C4-2B (cell line): ENCODE data around the gene CAST.

ENCODE experiments used
- H3K27ac ChIP-seq: fragments of 450-650 bp; 2 replicates; pipeline ENCODE4 v1.5.1; 2017
- ZFX ChIP-seq: fragments of 450-650 bp; IDR thresholded peaks from 2 replicates; pipeline ENCODE4 v1.6.1; 2017
- TF ChIP-seq, protein P1 (sequence below): fragments of 450-650 bp; conservative IDR thresholded peaks from 2 replicates; pipeline ENCODE4 v1.5.1; 2017; ENCODE audit warnings: mild to moderate bottlenecking

CAST gene

GRCh38 chr5:96768708-96769251 is 106.6 kb downstream of the CAST start:
- TF ChIP-seq ZFX: no peak
- TF ChIP-seq, protein P1, sequence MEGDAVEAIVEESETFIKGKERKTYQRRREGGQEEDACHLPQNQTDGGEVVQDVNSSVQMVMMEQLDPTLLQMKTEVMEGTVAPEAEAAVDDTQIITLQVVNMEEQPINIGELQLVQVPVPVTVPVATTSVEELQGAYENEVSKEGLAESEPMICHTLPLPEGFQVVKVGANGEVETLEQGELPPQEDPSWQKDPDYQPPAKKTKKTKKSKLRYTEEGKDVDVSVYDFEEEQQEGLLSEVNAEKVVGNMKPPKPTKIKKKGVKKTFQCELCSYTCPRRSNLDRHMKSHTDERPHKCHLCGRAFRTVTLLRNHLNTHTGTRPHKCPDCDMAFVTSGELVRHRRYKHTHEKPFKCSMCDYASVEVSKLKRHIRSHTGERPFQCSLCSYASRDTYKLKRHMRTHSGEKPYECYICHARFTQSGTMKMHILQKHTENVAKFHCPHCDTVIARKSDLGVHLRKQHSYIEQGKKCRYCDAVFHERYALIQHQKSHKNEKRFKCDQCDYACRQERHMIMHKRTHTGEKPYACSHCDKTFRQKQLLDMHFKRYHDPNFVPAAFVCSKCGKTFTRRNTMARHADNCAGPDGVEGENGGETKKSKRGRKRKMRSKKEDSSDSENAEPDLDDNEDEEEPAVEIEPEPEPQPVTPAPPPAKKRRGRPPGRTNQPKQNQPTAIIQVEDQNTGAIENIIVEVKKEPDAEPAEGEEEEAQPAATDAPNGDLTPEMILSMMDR: no peak
- no peak overlapping the region for H3K27ac ChIP-seq

DNA sequence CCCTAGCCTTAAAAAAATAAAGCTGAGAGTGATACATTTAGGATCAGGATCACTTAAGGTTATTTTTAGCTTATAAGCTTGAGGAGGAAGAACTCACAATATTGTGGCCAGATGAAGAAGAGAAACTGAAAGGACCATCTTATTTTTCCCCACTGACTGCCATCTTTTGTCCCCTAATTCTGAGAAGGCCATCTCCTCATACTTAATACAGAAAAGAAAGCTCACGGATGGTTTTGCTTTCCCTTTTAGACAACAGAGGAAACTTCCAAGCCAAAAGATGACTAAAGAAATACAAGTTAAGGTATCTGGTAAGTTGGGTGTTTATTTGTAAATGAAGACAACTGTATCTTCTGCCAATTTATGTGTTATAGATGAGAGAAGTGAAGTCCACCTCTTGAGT is 109.2 kb downstream of the CAST start:
- no peak overlapping the region for H3K27ac ChIP-seq
- TF ChIP-seq ZFX: no peak
- TF ChIP-seq, protein P1: no peak

DNA sequence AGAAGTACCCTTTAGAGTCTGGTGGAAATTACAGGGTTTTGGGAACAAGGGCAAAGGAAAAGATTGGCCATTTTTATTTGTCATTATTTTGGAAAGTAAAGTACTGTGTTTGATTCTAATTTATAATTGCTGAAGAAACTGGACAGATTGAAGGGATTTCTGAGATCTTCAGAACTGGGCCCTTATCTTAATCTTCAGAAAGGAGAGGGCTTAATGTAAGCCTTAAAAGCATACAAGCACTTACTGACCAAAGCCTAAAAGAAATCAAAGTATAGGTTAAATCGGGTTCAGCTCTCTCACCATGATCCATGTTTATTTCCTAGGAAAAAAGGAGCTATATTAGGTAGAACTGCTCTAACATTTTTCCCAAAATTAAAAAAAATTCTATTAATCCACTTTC is 109.9 kb downstream of the CAST start:
- TF ChIP-seq, protein P1: no peak
- TF ChIP-seq ZFX: no peak
- no peak overlapping the region for H3K27ac ChIP-seq

DNA sequence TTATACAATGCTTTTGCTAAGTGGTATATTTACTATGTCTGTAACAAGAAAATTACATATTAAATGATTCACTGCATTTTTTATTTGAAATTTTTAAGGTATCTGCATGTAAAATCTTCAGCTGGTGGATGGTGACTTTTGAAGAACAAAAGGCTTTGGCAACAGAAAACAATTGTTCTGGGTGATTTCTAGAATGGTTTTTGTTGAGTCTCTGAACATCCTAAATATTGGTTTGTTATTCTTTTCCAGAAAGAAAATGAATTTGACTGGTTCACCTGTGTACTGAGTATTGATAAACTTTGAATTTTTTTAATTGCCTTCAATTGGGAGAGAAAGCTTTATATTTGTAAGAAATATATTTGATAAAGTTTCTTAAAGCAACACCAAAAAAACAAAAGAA is 110.4 kb downstream of the CAST start:
- H3K27ac ChIP-seq: no peak overlapping the region
- TF ChIP-seq ZFX: no peak
- TF ChIP-seq, protein P1: no peak

DNA sequence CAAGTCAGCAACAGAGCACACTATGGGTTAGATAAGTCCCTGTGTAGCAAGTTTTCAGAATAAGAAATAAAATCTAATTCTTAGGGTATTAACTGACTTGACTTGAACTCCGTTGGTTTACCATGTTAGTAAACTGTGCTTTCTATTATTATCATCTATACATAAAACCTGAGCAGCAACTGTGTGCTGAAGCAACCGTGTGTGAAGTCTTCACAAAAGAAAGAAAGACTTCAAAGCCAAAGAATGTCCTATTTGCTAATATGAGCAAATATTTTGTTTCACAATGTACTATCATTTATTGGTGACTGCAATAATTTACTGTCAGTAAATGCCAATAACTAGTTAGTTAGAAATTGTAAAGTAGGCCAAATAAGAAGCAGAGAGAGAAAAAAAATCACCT is 112.9 kb downstream of the CAST start:
- no peak overlapping the region for H3K27ac ChIP-seq
- TF ChIP-seq, protein P1: no peak
- TF ChIP-seq ZFX: no peak

- TF ChIP-seq ZFX: no peak
- TF ChIP-seq, protein P1: no peak
- no peak overlapping the region for H3K27ac ChIP-seq
Observed at GRCh38 chr5:96775689-96776088, 113.5 kb downstream of the CAST start.

- no peak overlapping the region for H3K27ac ChIP-seq
- TF ChIP-seq, protein P1: no peak
- no peak for TF ChIP-seq ZFX
Observed at GRCh38 chr5:96776621-96777020, 114.4 kb downstream of the CAST start.
